Vagina (tissue), 2 donors: ENCODE data around the gene C6orf47.

Experiments used
- CTCF ChIP-seq, 3 experiments: fragments of 450-650 bp in 2 of 3; fragments of 200-600 bp in 1 of 3; sonication (generic) in 1 of 3; IDR thresholded peaks; one replicate each; pipeline ENCODE4 v1.5.1; 2017 to 2019; ENCODE audit warnings: antibody characterized with exemption in 3 of 3, mild to moderate bottlenecking in 2 of 3, moderate library complexity in 2 of 3
- POLR2A ChIP-seq, 2 donors: fragments of 450-650 bp; IDR thresholded peaks; one replicate each; pipeline ENCODE4 v1.6.1; 2017; ENCODE audit warnings: antibody characterized with exemption in 2 of 2, mild to moderate bottlenecking in 2 of 2, moderate library complexity in 2 of 2
- POLR2AphosphoS5 ChIP-seq, 2 donors: sonication (generic); formaldehyde crosslinking; IDR thresholded peaks; one replicate each; pipeline ENCODE4 v1.9.0; 2017; ENCODE audit warnings: antibody characterized with exemption in 2 of 2, mild to moderate bottlenecking in 2 of 2, low read depth in 1 of 2; ENCODE audit not compliant: insufficient read depth in 1 of 2

- TF ChIP-seq CTCF (IDR thresholded peaks at IDR 0.05) (no peak), POLR2AphosphoS5 (IDR thresholded peaks at IDR 0.05; ENCODE audit: insufficient read depth in 1 of 2, low read depth in 1 of 2) (no peak), POLR2A (IDR thresholded peaks at IDR 0.05) (no peak)
Observed at GRCh38 chr6:31676322-31676903, 15.8 kb upstream of the C6orf47 start.
